ENCODE measurements around the gene ZNF574. TPM values are rescaled to one million over a fixed set of nuclear protein-coding genes. Genes with fewer than 3 reads are reported as not detected.

ZNF574 gene
- polyA plus RNA-seq, 3 donors: 3.3 to 9.6 (median 4.9) TPM

DNA sequence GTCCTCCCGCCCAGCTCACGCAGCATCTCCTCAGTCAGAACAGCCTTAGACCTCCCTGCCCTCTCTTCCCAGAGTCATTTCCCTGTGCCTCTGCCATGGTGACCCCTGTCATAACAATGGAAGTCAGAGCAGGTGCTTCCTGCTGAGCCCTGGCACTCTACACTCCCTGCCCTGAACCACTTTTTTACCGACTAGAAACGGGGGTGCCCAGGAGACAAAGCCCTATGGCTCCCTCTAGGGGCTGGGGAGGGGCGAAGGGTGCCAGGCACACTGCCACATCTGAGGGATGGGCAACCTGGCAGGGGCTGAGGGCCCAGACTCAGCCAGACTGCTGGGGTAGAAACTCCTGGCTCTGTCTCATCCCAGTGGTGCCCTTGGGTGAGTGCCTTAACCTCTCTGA is 16.4 kb downstream of the ZNF574 start:
- H3K27me3 Mint-ChIP-seq (ENCODE audit: low read depth in 3 of 3): peaks cover 0 to 3% (median 0%) of the 10 kb centered on the region in 3 donors
- Histone ChIP-seq H4K20me1 (ENCODE audit: insufficient read depth, low read length) (peaks cover 96% of the 10 kb centered on the region), H3K4me1 (ENCODE audit: control insufficient read depth in 1 of 2, insufficient read depth in 2 of 2, low read length in 2 of 2) (peaks cover 14 to 17% of the 10 kb centered on the region in 2 donors), H3K9ac (ENCODE audit: insufficient read depth, low read length, poor library complexity, severe bottlenecking) (no peak overlapping the region), H2AFZ (ENCODE audit: insufficient read depth, low read depth, low read length, poor library complexity, severe bottlenecking) (no peak overlapping the region), H3K4me3 (replicated peaks in 1 of 3; ENCODE audit: low read depth in 2 of 3, low read length in 3 of 3) (no peak overlapping the region), H3K9me3 (replicated peaks in 1 of 2; ENCODE audit: control insufficient read depth in 1 of 2, insufficient read depth in 1 of 2, low read length in 2 of 2) (no peaks in the 10 kb centered on the region), H3K27me3 (ENCODE audit: control insufficient read depth in 2 of 2, insufficient read depth in 2 of 2, low read length in 2 of 2) (no peaks in the 10 kb centered on the region), H3K36me3 (replicated peaks in 1 of 2; ENCODE audit: control insufficient read depth in 1 of 2, insufficient read depth in 2 of 2, low read length in 2 of 2) (peaks cover 60 to 69% of the 10 kb centered on the region in 2 donors), H3K79me2 (ENCODE audit: insufficient read depth, low read length) (no peaks in the 10 kb centered on the region), H3K4me2 (replicated peaks; ENCODE audit: extremely low read depth, low read length, poor library complexity, severe bottlenecking) (no peak overlapping the region), H3K27ac (ENCODE audit: low read depth in 1 of 2, low read length in 2 of 2) (no peak overlapping the region)
- no peak overlapping the region for H3K27ac Mint-ChIP-seq
- H3K4me3 Mint-ChIP-seq: no peak overlapping the region
- WGBS (ENCODE audit: insufficient coverage): 100% methylated on average over 1 of the region's 5 CpGs
- H3K9me3 Mint-ChIP-seq: no peaks in the 10 kb centered on the region
- H3K36me3 Mint-ChIP-seq: peaks cover 53 to 71% of the 10 kb centered on the region in 2 donors
- TF ChIP-seq, protein P1, sequence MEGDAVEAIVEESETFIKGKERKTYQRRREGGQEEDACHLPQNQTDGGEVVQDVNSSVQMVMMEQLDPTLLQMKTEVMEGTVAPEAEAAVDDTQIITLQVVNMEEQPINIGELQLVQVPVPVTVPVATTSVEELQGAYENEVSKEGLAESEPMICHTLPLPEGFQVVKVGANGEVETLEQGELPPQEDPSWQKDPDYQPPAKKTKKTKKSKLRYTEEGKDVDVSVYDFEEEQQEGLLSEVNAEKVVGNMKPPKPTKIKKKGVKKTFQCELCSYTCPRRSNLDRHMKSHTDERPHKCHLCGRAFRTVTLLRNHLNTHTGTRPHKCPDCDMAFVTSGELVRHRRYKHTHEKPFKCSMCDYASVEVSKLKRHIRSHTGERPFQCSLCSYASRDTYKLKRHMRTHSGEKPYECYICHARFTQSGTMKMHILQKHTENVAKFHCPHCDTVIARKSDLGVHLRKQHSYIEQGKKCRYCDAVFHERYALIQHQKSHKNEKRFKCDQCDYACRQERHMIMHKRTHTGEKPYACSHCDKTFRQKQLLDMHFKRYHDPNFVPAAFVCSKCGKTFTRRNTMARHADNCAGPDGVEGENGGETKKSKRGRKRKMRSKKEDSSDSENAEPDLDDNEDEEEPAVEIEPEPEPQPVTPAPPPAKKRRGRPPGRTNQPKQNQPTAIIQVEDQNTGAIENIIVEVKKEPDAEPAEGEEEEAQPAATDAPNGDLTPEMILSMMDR (IDR thresholded peaks at IDR 0.05): no peak
- intact Hi-C loops (cut with micrococcal nuclease): no loop called here
- no peak for DNase-seq
- H3K4me1 Mint-ChIP-seq: peaks cover 28% of the 10 kb centered on the region

DNA sequence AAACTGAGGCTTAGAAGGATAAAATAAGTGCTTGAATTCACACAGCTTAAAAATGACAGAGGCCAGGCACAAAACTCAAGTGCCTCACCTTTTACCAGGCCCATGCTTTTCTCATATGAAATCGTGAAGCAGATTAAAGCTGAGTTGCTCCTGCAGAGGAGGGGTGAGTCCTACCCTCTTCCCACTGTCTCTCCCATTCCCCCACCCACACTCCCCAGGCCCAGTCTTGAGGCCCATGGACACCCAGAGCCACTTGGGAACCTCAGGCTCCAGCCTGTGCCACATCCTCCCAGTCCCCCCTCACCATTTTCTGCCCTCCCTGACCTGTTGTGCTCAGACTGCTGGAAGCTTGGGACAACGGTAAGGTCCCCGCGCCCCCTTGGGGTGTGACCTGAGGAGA is 17.5 kb downstream of the ZNF574 start:
- intact Hi-C loops (cut with micrococcal nuclease): no loop called here
- DNase-seq: no peak
- Histone ChIP-seq H3K36me3 (replicated peaks in 1 of 2; ENCODE audit: control insufficient read depth in 1 of 2, insufficient read depth in 2 of 2, low read length in 2 of 2) (peaks cover 69 to 81% of the 10 kb centered on the region in 2 donors), H3K27me3 (ENCODE audit: control insufficient read depth in 2 of 2, insufficient read depth in 2 of 2, low read length in 2 of 2) (no peaks in the 10 kb centered on the region), H3K4me1 (ENCODE audit: control insufficient read depth in 1 of 2, insufficient read depth in 2 of 2, low read length in 2 of 2) (peaks cover 14 to 17% of the 10 kb centered on the region in 2 donors), H2AFZ (ENCODE audit: insufficient read depth, low read depth, low read length, poor library complexity, severe bottlenecking) (no peak overlapping the region), H4K20me1 (ENCODE audit: insufficient read depth, low read length) (peaks cover 96% of the 10 kb centered on the region), H3K4me3 (replicated peaks in 1 of 3; ENCODE audit: low read depth in 2 of 3, low read length in 3 of 3) (no peak overlapping the region), H3K9ac (ENCODE audit: insufficient read depth, low read length, poor library complexity, severe bottlenecking) (no peak overlapping the region), H3K9me3 (replicated peaks in 1 of 2; ENCODE audit: control insufficient read depth in 1 of 2, insufficient read depth in 1 of 2, low read length in 2 of 2) (no peaks in the 10 kb centered on the region), H3K4me2 (replicated peaks; ENCODE audit: extremely low read depth, low read length, poor library complexity, severe bottlenecking) (no peak overlapping the region), H3K79me2 (ENCODE audit: insufficient read depth, low read length) (no peaks in the 10 kb centered on the region), H3K27ac (ENCODE audit: low read depth in 1 of 2, low read length in 2 of 2) (no peak overlapping the region)
- TF ChIP-seq, protein P1 (IDR thresholded peaks at IDR 0.05): no peak
- Mint-ChIP-seq H3K4me3 (no peak overlapping the region), H3K27ac (peak overlapping the region in 3 of 7 donors; percentile 6 to 18 (median 15)), H3K36me3 (peaks cover 64 to 82% of the 10 kb centered on the region in 2 donors), H3K4me1 (peaks cover 26% of the 10 kb centered on the region), H3K27me3 (ENCODE audit: low read depth in 3 of 3) (peaks cover 0 to 3% (median 0%) of the 10 kb centered on the region in 3 donors), H3K9me3 (no peaks in the 10 kb centered on the region)
- 90% methylated on average over 2 of the region's 4 CpGs for WGBS (ENCODE audit: insufficient coverage)

Data from CD14-positive monocyte (primary cell).